Measurements from ENCODE around the gene CAMSAP1. TPM values are rescaled to one million over a fixed set of nuclear protein-coding genes. Genes with fewer than 3 reads are reported as not detected.

CAMSAP1 gene
- total RNA-seq, 1 donor from 2014 or later: 34.8 TPM

DNA sequence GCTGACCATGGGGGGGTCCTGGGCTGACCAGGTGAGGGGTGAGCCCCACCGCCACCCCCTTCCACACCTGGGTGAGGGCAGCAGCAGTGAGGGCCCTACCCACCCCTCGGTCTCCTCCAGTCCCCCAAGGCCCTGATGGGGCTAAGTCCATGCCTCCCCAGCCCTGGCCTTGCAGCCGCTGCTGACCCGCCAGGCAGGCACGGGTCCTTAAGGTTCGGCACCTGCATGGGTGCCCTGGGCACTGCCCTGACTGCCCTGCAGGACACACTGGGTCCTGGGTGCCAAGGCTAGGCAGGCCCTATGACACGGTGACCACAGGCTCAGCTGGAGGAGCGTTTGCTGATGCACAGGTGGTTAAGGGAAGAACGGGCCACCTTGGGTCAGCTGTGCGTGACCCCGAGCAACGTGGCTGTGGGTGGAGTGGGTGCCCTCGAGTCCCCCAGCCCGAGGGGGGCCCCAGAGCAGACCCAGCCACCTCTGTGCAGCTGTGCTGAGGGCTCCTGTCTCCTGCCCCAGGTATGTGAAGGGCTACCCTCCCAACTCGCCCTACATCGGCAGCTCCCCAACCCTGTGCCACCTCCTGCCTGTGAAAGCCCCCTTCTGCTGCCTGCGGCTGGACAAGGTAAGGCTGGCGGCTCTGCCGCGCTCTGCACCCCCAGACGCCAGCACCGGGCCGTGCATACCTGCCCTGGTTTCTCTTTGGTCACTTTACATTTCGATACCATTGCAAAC lies 132.4 kb downstream of the CAMSAP1 start:
- no peaks in the 10 kb centered on the region for H3K79me2 ChIP-seq (ENCODE audit: insufficient read depth, low read length)
- Mint-ChIP-seq H3K36me3 (ENCODE audit: low read depth, unreplicated experiment) (no peaks in the 10 kb centered on the region), H3K9me3 (ENCODE audit: unreplicated experiment) (no peaks in the 10 kb centered on the region), H3K27ac (ENCODE audit: unreplicated experiment) (no peak overlapping the region), H3K4me1 (ENCODE audit: low read depth, unreplicated experiment) (no peaks in the 10 kb centered on the region), H3K4me3 (ENCODE audit: unreplicated experiment) (no peak overlapping the region), H3K27me3 (ENCODE audit: low read depth, unreplicated experiment) (peaks cover 19% of the 10 kb centered on the region)
- no peaks in the 10 kb centered on the region for H3K9me3 ChIP-seq (ENCODE audit: insufficient read depth, low read depth, low read length)
- no peaks in the 10 kb centered on the region for H3K36me3 ChIP-seq (ENCODE audit: insufficient read depth, low read length)
- H3K27me3 ChIP-seq (ENCODE audit: insufficient read depth, low read length): no peaks in the 10 kb centered on the region
- H2AFZ ChIP-seq (ENCODE audit: low read depth, low read length): no peak overlapping the region
- TF ChIP-seq EZH2 (IDR thresholded peaks at IDR 0.05; ENCODE audit: insufficient read depth, low read length): no peak
- no peak for TF ChIP-seq CTCF (IDR thresholded peaks at IDR 0.05; ENCODE audit: insufficient read depth, low read depth, low read length)
- no peaks in the 10 kb centered on the region for H3K4me1 ChIP-seq (ENCODE audit: insufficient read depth, low read length)
- DNase-seq (ENCODE audit: low read depth): no peak
- FAIRE-seq: no peak
- no peak overlapping the region for H3K27ac ChIP-seq (ENCODE audit: low read depth, low read length)
- H3K4me3 ChIP-seq (ENCODE audit: insufficient read depth, low read depth, low read length): no peak overlapping the region
- no peak overlapping the region for H3K4me2 ChIP-seq (ENCODE audit: low read length)
- H3K9ac ChIP-seq (ENCODE audit: low read length): no peak overlapping the region
- H4K20me1 ChIP-seq (ENCODE audit: insufficient read depth, low read length): no peaks in the 10 kb centered on the region

DNA sequence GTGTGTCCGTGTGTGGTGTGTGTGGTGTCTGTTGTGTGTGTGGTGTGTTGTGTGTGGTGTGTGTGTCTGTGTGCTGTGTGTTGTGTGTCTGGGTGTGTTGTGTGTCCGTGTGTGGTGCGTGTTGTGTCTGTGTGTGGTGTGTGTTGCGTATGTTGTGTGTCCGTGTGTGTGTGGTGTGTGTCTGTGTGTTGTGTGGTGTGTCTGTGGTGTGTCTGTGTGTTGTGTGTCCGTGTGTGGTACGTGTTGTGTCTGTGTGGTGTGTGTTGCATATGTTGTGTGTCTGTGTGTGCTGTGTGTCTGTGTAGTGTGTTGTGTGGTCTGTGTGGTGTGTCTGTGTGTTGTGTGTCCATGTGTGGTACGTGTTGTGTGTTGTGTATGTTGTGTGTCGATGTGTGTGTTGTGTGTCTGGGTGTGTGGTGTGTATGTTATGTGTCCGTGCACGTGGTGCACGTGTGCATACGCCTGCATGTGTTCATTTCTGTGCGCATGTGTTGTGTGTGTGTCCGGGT lies 133.1 kb downstream of the CAMSAP1 start:
- Mint-ChIP-seq H3K9me3 (ENCODE audit: unreplicated experiment) (no peaks in the 10 kb centered on the region), H3K27ac (ENCODE audit: unreplicated experiment) (no peak overlapping the region), H3K27me3 (ENCODE audit: low read depth, unreplicated experiment) (peaks cover 15% of the 10 kb centered on the region), H3K36me3 (ENCODE audit: low read depth, unreplicated experiment) (no peaks in the 10 kb centered on the region), H3K4me3 (ENCODE audit: unreplicated experiment) (no peak overlapping the region), H3K4me1 (ENCODE audit: low read depth, unreplicated experiment) (no peaks in the 10 kb centered on the region)
- DNase-seq (ENCODE audit: low read depth) (no peak), FAIRE-seq (peak; percentile 34)
- no peaks in the 10 kb centered on the region for H3K4me1 ChIP-seq (ENCODE audit: insufficient read depth, low read length)
- H2AFZ ChIP-seq (ENCODE audit: low read depth, low read length): no peak overlapping the region
- H3K27me3 ChIP-seq (ENCODE audit: insufficient read depth, low read length): no peaks in the 10 kb centered on the region
- H3K4me3 ChIP-seq (ENCODE audit: insufficient read depth, low read depth, low read length): no peak overlapping the region
- H3K27ac ChIP-seq (ENCODE audit: low read depth, low read length): no peak overlapping the region
- TF ChIP-seq EZH2 (IDR thresholded peaks at IDR 0.05; ENCODE audit: insufficient read depth, low read length) (no peak), CTCF (IDR thresholded peaks at IDR 0.05; ENCODE audit: insufficient read depth, low read depth, low read length) (no peak)
- H3K4me2 ChIP-seq (ENCODE audit: low read length): no peak overlapping the region
- H3K79me2 ChIP-seq (ENCODE audit: insufficient read depth, low read length): no peaks in the 10 kb centered on the region
- H4K20me1 ChIP-seq (ENCODE audit: insufficient read depth, low read length): no peaks in the 10 kb centered on the region
- no peak overlapping the region for H3K9ac ChIP-seq (ENCODE audit: low read length)
- H3K36me3 ChIP-seq (ENCODE audit: insufficient read depth, low read length): no peaks in the 10 kb centered on the region
- H3K9me3 ChIP-seq (ENCODE audit: insufficient read depth, low read depth, low read length): no peaks in the 10 kb centered on the region
